C1 segment of cervical spinal cord (tissue), 14 donors: ENCODE measurements around the gene CERK.
"Not testable (repeated sequence)": the region's sequence is repeated elsewhere in the genome, so short reads cannot be mapped to it uniquely, and the experiment has no call there.

Experiments used
- DNase-seq, 14 donors: peaks; one replicate each; lab custom pipeline; 2025; lab: John Stamatoyannopoulos, UW

The CERK gene

GRCh38 chr22:46749682-46750529 lies 11.9 kb upstream of the CERK start:
- no peak for DNase-seq

- DNase-seq = peak in 1 of 14 donors; percentile 12
Observed at GRCh38 chr22:46748908-46749675, 11.0 kb upstream of the CERK start.

- no peak for DNase-seq
Observed at GRCh38 chr22:46748206-46748907, 10.3 kb upstream of the CERK start.

GRCh38 chr22:46747646-46748045 lies 9.6 kb upstream of the CERK start:
- no peak for DNase-seq

DNA sequence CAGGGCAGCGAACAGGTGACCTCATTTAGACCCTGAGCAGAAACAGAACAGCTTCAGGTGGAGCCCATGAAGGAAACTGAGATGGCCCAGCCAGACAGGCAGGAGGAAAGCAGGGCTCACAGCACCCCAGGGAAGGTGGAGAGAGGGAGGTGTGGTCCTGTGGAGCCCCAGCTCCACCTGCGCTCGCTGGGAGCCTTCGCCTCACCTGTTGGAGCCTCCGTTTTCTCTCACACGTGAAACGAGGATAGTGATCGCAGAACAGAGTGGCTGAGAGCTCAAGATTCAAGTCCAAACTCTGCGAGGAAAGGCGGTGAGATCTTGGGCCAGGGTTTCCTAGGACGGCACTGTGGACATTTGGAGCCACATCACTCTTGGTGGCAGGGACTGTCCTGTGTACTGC lies 8.6 kb upstream of the CERK start:
- no peak for DNase-seq

DNA sequence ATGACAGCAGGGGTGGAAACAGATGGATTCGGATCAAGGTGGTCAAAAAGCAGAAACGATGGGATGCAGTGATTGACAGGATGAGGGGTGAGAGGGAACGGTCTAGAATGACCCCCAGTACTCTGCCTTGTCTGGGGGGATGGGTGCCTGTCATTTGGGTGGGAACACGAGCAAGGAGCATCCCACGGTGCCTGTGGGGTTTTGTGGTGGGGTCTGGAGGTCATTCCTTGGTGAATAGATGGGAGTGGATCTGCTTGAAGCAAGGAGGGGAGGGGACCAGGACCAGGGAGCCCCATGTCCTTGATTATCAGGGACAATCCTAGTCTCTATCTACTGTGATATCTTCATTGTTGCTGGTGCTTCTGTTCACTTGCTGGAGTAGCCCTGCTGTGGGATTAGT lies 8.1 kb upstream of the CERK start:
- no peak for DNase-seq

GRCh38 chr22:46744581-46744980 lies 6.5 kb upstream of the CERK start:
- DNase-seq = no peak

GRCh38 chr22:46742576-46743221 lies 4.6 kb upstream of the CERK start:
- no peak for DNase-seq

GRCh38 chr22:46741974-46742519 lies 4.0 kb upstream of the CERK start:
- no peak for DNase-seq

- no peak for DNase-seq
Observed at GRCh38 chr22:46740910-46741780, 3.1 kb upstream of the CERK start.

GRCh38 chr22:46739094-46739870 lies 1.2 kb upstream of the CERK start:
- peak in 6 of 14 donors; percentile 21 to 51 (median 47) for DNase-seq

GRCh38 chr22:46738647-46739093 lies 618 bp upstream of the CERK start:
- DNase-seq = peak in 1 of 14 donors; percentile 51

DNA sequence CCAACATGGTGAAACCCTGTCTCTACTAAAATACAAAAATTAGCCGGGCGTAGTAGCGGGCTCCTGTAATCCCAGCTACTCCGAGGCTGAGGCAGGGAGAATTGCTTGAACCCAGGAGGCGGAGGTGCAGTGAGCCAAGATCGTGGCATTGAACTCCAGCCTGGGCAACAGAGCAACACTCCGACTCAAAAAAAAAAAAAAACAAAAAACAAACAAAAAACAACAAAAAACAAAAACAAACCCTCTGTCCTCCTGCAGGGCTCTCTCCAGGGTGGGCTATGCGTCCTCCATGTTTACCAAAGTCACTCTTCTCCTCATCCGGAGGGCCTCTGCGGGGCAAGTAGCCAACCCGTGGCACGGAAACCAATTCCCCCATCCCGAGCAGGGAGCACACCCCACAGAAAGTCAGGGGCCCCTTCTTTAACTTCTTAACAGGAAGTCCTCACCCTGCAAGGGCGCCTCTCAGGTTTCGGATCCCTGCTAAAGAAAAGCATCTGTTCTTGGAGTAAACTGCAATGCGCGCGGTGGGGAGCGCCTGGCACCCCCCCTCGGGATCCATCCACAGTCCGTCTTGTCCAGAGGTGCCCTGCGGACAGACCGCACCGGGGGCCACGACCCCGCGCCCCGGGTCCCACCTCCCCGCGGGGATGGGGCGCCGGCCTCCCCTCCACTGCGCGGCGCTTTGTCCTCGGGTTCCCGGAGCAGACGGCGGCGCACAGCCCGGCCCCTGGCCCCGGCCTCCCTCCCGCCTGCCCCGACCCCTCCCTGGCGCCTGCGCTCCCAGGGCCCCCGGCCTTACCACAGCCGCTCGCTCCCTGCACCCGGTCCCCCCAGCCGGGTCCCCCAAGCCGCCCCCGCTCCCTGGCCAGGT lies 712 bp downstream of the CERK start:
- peak in 9 of 14 donors; percentile 21 to 72 (median 45) for DNase-seq

DNA sequence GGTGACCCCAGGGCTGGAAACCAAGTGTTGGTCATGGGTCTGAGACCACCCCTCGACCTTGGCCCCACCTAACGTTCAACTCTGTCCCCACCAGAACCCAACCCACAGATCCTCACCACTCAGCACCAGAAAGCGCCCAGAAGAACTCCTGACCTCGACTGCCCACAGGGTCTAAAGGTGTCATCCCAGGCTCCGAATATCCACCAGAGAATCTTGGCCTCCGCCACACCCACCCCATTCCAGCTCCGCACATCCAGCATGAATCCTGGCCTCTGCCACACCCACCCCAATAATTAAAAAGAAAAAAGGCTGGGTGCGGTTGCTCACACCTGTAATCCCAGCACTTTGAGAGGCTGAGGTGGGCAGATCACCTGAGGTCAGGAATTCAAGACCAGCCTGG lies 1.3 kb downstream of the CERK start:
- no peak for DNase-seq

DNA sequence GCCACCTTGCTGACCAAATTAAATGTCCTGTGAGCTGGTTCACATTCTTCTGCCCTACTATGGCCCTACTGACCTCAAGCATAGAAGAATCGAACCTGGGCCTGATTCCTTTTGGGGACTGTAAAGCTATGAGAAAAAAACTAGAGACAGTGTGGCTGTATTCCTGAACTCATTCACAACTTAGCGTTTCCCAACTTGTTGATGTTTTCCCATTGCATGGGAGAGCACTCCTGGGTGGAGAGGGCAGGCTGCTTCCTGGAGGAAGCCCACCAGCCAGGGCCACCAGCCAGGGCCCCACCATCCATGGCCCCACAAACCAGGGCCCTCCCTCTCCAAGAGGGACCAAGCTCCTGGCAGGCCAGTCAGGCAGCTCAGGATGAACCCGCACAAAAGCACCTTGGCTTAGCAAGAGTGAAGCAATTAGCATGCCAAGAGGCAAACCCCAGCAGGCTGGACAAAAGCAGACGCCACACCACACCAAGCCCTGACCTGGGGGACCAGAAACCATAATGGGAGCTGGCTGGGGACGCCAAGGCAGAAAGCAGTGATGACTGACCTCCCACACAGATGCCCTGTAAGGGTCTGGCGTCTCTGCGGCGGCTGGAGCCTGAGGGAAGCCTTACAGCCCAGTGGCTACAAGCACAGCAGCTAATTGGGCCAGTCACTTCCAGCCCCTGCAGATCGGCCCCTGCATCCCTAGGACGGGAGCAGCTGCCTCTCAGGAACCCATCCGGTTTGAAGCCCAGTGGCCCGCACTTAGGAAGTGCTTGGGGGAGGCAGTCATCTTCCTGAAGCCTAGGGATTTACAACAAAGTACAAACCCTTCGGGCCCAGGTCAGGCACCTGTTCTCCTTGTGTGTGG lies 2.1 kb downstream of the CERK start:
- peak in 3 of 14 donors; percentile 11 to 25 (median 23) for DNase-seq

DNA sequence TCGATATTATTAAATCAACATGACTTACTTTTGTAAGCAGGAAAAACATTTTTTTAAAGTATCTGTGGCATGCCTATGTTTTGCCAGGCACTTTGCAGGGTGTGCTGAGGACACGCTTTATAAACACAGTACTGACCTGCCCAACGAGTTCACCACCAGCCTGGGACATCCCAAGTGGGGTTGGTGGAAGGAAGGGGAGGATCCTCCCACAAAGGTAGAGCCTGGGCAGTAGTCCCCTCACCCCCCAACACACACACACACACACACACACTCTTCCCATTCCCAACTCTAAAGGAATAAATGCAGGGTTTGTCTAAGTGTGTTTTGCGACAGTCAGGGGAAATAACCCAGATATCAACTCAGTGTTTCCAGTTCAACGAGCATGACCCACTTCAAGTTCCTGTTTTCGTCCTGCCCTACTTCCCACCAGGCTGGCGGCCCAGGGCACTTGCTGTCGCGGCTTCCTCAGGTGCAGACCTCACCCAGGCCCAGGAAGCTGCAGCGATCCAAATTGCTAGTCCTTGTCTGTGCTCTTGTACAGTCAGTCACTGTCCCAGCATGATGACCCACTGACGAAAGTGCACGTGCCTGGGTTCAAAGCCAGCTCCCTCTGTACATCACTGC lies 3.1 kb downstream of the CERK start:
- peak in 4 of 14 donors; percentile 16 to 24 (median 18) for DNase-seq

DNA sequence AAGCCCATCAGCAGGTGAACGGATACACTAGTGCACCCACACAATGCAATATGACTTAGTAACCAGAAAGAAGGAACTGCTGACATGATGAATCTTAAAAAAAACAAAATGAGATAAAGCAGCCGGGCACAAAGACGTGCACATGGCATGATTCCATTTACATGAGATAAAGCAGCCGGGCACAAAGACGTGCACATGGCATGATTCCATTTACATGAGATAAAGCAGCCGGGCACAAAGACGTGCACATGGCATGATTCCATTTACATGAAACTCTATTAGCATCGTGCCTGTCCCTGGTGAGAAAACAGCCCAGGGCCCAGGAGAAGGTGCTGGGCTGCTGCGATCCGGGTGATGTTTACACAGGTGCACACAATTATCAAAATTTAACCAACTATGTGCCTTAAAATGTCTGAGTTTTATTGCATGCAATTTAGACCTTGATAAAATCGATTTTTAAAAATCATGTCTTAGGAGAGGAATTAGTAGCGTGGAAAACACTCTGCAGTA lies 3.8 kb downstream of the CERK start:
- not testable (repeated sequence) for DNase-seq
